OCI-LY7 (cell line): Measurements from ENCODE around the gene HDAC9. TPM values are rescaled to one million over a fixed set of nuclear protein-coding genes. Genes with fewer than 3 reads are reported as not detected.

Source experiments
- BruUV-seq: library from RNA; stranded (reverse); fragments of 400-500 nt; replicated peaks from 2 replicates; lab custom pipeline; 2021; lab: Mats Ljungman, UMichigan
- CTCF ChIA-PET: fragments of 300-600 bp; sonication (Branson Sonifier 250); formaldehyde crosslinking; loops from one replicate; lab custom pipeline; 2022; ENCODE audit warnings: antibody characterized with exemption; ENCODE audit not compliant: unreplicated experiment; lab: Charles Lee
- POLR2A ChIA-PET: fragments of 300-600 bp; sonication (Branson Sonifier 250); formaldehyde crosslinking; loops from one replicate; lab custom pipeline; 2022; ENCODE audit warnings: antibody characterized with exemption; lab: Charles Lee
- DNase-seq: peaks from one replicate; pipeline ENCODE4 v3.0.0-alpha.2; 2015; ENCODE audit warnings: low spot score
- H2AFZ ChIP-seq: fragments of 200-600 bp; sonication (generic), shearing (Covaris generic); 2 replicates; pipeline ENCODE4 v1.6.1; 2014; ENCODE audit warnings: mild to moderate bottlenecking, antibody characterized with exemption, low read length, moderate library complexity
- H3K27ac ChIP-seq: fragments of 200-600 bp; sonication (generic); 2 replicates; pipeline ENCODE4 v1.5.1; 2014; ENCODE audit warnings: mixed run types, low read depth, mild to moderate bottlenecking, moderate library complexity, low read length, inconsistent platforms; ENCODE audit not compliant: poor library complexity, severe bottlenecking
- H3K36me3 ChIP-seq: fragments of 200-600 bp; sonication (generic); 2 replicates; pipeline ENCODE4 v1.6.1; 2014; ENCODE audit warnings: mild to moderate bottlenecking, antibody characterized with exemption, low read length, moderate library complexity, mixed read lengths; ENCODE audit not compliant: insufficient read depth
- H3K4me1 ChIP-seq: fragments of 200-600 bp; sonication (generic); 2 replicates; pipeline ENCODE4 v1.5.1; 2014; ENCODE audit warnings: mild to moderate bottlenecking, low read length; ENCODE audit not compliant: insufficient read depth, poor library complexity, severe bottlenecking
- H3K4me2 ChIP-seq: fragments of 200-600 bp; sonication (generic); 2 replicates; pipeline ENCODE4 v1.6.1; 2014; ENCODE audit warnings: mild to moderate bottlenecking, low read length
- H3K4me3 ChIP-seq: fragments of 200-600 bp; sonication (generic); 2 replicates; pipeline ENCODE4 v1.5.1; 2014; ENCODE audit warnings: mild to moderate bottlenecking, low read depth, low read length; ENCODE audit not compliant: poor library complexity, severe bottlenecking
- H3K79me2 ChIP-seq: fragments of 200-600 bp; sonication (generic); 2 replicates; pipeline ENCODE4 v1.6.1; 2016; ENCODE audit warnings: low read depth, mild to moderate bottlenecking, low read length, moderate library complexity, mixed read lengths; ENCODE audit not compliant: insufficient read depth
- H3K9me2 ChIP-seq: fragments of 200-600 bp; sonication (generic); 2 replicates; pipeline ENCODE4 v1.6.1; 2016; ENCODE audit warnings: mild to moderate bottlenecking, low read length, mixed read lengths; ENCODE audit not compliant: insufficient read depth
- H3K9me3 ChIP-seq: fragments of 200-600 bp; sonication (generic); 2 replicates; pipeline ENCODE4 v1.6.1; 2014; ENCODE audit warnings: mild to moderate bottlenecking, mixed run types, low read length, mixed read lengths
- H4K20me1 ChIP-seq: fragments of 200-600 bp; sonication (generic); 2 replicates; pipeline ENCODE4 v1.6.1; 2014; ENCODE audit warnings: mild to moderate bottlenecking, antibody characterized with exemption, low read length, moderate library complexity, mixed read lengths; ENCODE audit not compliant: insufficient read depth
- EZH2phosphoT487 ChIP-seq: fragments of 200-600 bp; sonication (generic); IDR thresholded peaks from 2 replicates; pipeline ENCODE4 v1.6.1; 2018; ENCODE audit warnings: low read depth, borderline replicate concordance, mild to moderate bottlenecking, mixed run types, antibody characterized with exemption, low read length, moderate library complexity, mixed read lengths
- intact Hi-C: fragments of 100-400 bp; cut with micrococcal nuclease; formaldehyde crosslinking; loops from one replicate; pipeline ENCODE4 v1.10.0; 2022; ENCODE audit not compliant: unreplicated experiment
- total RNA-seq, 2 experiments: library from RNA; depleted of rRNA in 1 of 2; stranded (reverse); fragments of >200 nt in 1 of 2; shearing (Covaris generic) in 1 of 2; gene quantifications; 2 replicates each; pipeline ENCODE4 v1.2.3, GENCODE V29; 2014 to 2022
- TF ChIP-seq, protein P1 (sequence below): fragments of 200-600 bp; sonication (generic); conservative IDR thresholded peaks from 2 replicates; pipeline ENCODE4 v1.5.1; 2014; ENCODE audit warnings: mild to moderate bottlenecking, antibody characterized with exemption, low read length, moderate library complexity, mixed read lengths

Gene HDAC9
- total RNA-seq, 2 experiments from 2014 or later: 58.8 to 91.7 TPM

DNA sequence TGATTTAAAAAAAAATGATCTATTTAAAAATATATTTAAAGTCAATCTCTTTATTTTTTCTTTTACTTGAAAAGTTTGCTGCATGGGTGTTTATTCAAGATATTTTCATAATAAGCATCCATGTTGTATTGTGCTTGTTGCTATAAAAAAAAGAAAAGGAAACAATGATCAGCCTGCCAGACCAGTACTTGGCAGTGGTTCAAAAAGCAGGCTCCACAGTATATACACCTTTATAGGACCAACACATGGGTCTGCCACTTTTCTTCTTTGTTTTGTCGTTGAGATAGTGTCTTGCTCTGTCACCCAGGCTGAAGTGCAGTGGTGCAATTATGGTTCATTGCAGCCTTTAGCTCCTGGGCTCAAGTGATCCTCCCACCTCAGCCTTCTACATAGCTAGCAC is 393.9 kb downstream of the HDAC9 start:
- H3K79me2 ChIP-seq: no peaks in the 10 kb centered on the region
- no peak for DNase-seq
- no peaks in the 10 kb centered on the region for H3K4me1 ChIP-seq
- intact Hi-C loops: no loop called here
- no peak overlapping the region for H3K27ac ChIP-seq
- H4K20me1 ChIP-seq: no peaks in the 10 kb centered on the region
- H3K9me3 ChIP-seq: no peaks in the 10 kb centered on the region
- no peaks in the 10 kb centered on the region for H3K9me2 ChIP-seq
- POLR2A ChIA-PET: no interaction called here
- CTCF ChIA-PET: no interaction called here
- BruUV-seq: no TSS peak
- TF ChIP-seq, protein P1, sequence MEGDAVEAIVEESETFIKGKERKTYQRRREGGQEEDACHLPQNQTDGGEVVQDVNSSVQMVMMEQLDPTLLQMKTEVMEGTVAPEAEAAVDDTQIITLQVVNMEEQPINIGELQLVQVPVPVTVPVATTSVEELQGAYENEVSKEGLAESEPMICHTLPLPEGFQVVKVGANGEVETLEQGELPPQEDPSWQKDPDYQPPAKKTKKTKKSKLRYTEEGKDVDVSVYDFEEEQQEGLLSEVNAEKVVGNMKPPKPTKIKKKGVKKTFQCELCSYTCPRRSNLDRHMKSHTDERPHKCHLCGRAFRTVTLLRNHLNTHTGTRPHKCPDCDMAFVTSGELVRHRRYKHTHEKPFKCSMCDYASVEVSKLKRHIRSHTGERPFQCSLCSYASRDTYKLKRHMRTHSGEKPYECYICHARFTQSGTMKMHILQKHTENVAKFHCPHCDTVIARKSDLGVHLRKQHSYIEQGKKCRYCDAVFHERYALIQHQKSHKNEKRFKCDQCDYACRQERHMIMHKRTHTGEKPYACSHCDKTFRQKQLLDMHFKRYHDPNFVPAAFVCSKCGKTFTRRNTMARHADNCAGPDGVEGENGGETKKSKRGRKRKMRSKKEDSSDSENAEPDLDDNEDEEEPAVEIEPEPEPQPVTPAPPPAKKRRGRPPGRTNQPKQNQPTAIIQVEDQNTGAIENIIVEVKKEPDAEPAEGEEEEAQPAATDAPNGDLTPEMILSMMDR: no peak
- TF ChIP-seq EZH2phosphoT487: no peak
- H3K4me3 ChIP-seq: no peak overlapping the region
- no peak overlapping the region for H3K4me2 ChIP-seq
- H3K36me3 ChIP-seq: no peaks in the 10 kb centered on the region
- no peak overlapping the region for H2AFZ ChIP-seq

DNA sequence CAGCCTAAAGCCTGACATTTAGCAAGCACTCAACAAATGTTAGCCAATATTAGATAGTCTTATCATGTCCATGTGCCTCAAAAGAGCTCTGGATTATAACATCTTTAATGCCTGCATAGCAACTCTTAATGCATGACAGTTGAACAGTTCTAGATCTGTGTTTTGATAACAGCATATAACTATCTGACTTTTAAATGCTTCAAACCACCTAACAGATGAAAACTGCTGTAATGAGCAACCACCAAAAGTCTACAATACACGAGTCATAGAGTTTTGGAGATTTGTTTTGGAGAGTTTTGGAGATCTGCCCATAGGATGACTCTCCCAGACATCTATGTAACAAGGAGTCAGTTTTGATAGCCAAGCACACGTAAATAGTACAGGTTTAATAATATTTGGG is 394.6 kb downstream of the HDAC9 start:
- Histone ChIP-seq H3K4me1 (no peaks in the 10 kb centered on the region), H3K9me3 (no peaks in the 10 kb centered on the region), H4K20me1 (no peaks in the 10 kb centered on the region), H3K36me3 (no peaks in the 10 kb centered on the region), H3K9me2 (no peaks in the 10 kb centered on the region), H3K4me3 (no peak overlapping the region), H3K4me2 (no peak overlapping the region), H2AFZ (no peak overlapping the region), H3K27ac (no peak overlapping the region), H3K79me2 (no peaks in the 10 kb centered on the region)
- POLR2A ChIA-PET: no interaction called here
- BruUV-seq: no TSS peak
- intact Hi-C loops: no loop called here
- TF ChIP-seq, protein P1: no peak
- TF ChIP-seq EZH2phosphoT487: no peak
- no peak for DNase-seq
- CTCF ChIA-PET: no interaction called here

- H3K4me2 ChIP-seq: no peak overlapping the region
- no TSS peak for BruUV-seq
- H2AFZ ChIP-seq: no peak overlapping the region
- TF ChIP-seq, protein P1: no peak
- TF ChIP-seq EZH2phosphoT487: no peak
- POLR2A ChIA-PET: interaction anchor here (0.9 kb wide), 1 partner anchor 10 kb away, joined by 3 read pairs; no protein-coding TSS in a partner anchor
- no peak overlapping the region for H3K27ac ChIP-seq
- H3K36me3 ChIP-seq: no peaks in the 10 kb centered on the region
- no peaks in the 10 kb centered on the region for H3K9me3 ChIP-seq
- no peaks in the 10 kb centered on the region for H3K79me2 ChIP-seq
- intact Hi-C loops: no loop called here
- no peaks in the 10 kb centered on the region for H4K20me1 ChIP-seq
- no peak overlapping the region for H3K4me3 ChIP-seq
- CTCF ChIA-PET: no interaction called here
- no peaks in the 10 kb centered on the region for H3K4me1 ChIP-seq
- no peaks in the 10 kb centered on the region for H3K9me2 ChIP-seq
- DNase-seq: no peak
Observed at GRCh38 chr7:18890885-18891621, 395.5 kb downstream of the HDAC9 start.
